Activated naive CD8-positive, alpha-beta T cell treated with anti-CD3 and anti-CD28 coated beads, Interleukin-2, amount 10 ng/mL, durations not matched to agents 7 days and 5 days (primary cell): ENCODE data around the gene CRY1. TPM values are rescaled to one million over a fixed set of nuclear protein-coding genes. Genes with fewer than 3 reads are reported as not detected.

Source experiments
- ATAC-seq: fragments of 150-1000 bp; cut with Tn5 transposase; one replicate; pipeline ENCODE4 v1.10.0; 2021; ENCODE audit warnings: low read depth, moderate library complexity
- POLR2A ChIA-PET: fragments of 350-600 bp; sonication (Branson Sonifier 250); formaldehyde crosslinking; loops from one replicate; lab custom pipeline; 2021; ENCODE audit warnings: antibody characterized with exemption; lab: Charles Lee
- DNase-seq: peaks from one replicate; pipeline ENCODE4 v3.0.0; 2021
- H3K27ac Mint-ChIP-seq: one replicate; pipeline ENCODE4 v1.8.0; 2022; ENCODE audit warnings: mild to moderate bottlenecking, mixed read lengths
- H3K27me3 Mint-ChIP-seq: one replicate; pipeline ENCODE4 v1.8.0; 2022; ENCODE audit warnings: mild to moderate bottlenecking, moderate library complexity, mixed read lengths
- H3K36me3 Mint-ChIP-seq: one replicate; pipeline ENCODE4 v1.8.0; 2021; ENCODE audit warnings: mild to moderate bottlenecking, mixed read lengths
- H3K4me1 Mint-ChIP-seq: one replicate; pipeline ENCODE4 v1.8.0; 2021; ENCODE audit warnings: mixed read lengths
- H3K4me3 Mint-ChIP-seq: one replicate; pipeline ENCODE4 v1.8.0; 2022; ENCODE audit warnings: mild to moderate bottlenecking, moderate library complexity, mixed read lengths
- H3K9me3 Mint-ChIP-seq: one replicate; pipeline ENCODE4 v1.8.0; 2021; ENCODE audit warnings: mixed read lengths
- total RNA-seq, 2 experiments: library from RNA; stranded (reverse); gene quantifications; one replicate each; pipeline ENCODE4 v1.2.3, GENCODE V29; 2021

CRY1 gene
- total RNA-seq, 2 experiments from 2014 or later: 17.3 to 22.5 TPM

DNA sequence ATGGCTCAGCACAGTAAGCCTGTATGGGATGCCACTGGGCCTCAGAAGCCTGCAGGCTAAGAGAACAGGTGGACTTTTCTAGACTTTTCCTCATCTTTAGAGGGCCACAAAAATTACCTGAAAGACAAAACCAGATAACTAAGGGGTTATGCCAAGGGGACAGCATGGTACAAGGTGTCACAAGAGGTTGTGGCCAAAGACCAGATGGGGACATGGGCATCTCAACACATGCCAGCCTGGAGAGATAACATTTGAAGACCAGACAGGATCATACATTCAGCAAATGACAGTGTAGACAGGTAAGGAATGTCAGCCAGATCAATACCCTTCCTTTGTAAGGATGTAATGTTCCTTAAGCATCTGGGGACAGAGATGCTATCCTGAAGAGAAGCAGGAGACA, 8.9 kb upstream of the CRY1 start:
- Mint-ChIP-seq H3K27ac (no peak overlapping the region), H3K36me3 (no peaks in the 10 kb centered on the region), H3K27me3 (peaks cover 22% of the 10 kb centered on the region), H3K9me3 (no peaks in the 10 kb centered on the region), H3K4me1 (no peaks in the 10 kb centered on the region), H3K4me3 (no peak overlapping the region)
- POLR2A ChIA-PET: no interaction called here
- DNase-seq (no peak), ATAC-seq (no peak)

DNA sequence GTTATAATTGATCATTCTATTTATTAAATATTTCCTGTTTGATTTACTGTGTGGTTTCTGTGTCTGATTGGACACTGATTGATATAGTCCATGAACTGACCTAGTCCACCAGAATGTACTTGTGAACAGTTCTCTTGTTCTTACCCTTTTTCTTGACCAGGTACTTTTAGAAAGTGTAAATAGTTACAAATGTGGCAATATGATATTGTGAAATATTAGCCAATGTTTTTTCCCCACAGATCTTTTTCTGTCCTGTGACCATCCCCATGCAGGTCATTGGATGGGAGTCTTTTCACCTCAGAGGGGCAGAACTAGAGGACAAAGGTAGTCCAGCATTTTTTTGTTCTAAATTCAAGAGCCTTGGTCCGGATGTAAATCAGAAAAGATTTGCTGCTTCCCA, 8.3 kb upstream of the CRY1 start:
- no peaks in the 10 kb centered on the region for H3K36me3 Mint-ChIP-seq
- DNase-seq (no peak), ATAC-seq (no peak)
- H3K4me1 Mint-ChIP-seq: no peaks in the 10 kb centered on the region
- no peaks in the 10 kb centered on the region for H3K9me3 Mint-ChIP-seq
- H3K4me3 Mint-ChIP-seq: no peak overlapping the region
- POLR2A ChIA-PET: no interaction called here
- no peak overlapping the region for H3K27ac Mint-ChIP-seq
- H3K27me3 Mint-ChIP-seq: peaks cover 23% of the 10 kb centered on the region

DNA sequence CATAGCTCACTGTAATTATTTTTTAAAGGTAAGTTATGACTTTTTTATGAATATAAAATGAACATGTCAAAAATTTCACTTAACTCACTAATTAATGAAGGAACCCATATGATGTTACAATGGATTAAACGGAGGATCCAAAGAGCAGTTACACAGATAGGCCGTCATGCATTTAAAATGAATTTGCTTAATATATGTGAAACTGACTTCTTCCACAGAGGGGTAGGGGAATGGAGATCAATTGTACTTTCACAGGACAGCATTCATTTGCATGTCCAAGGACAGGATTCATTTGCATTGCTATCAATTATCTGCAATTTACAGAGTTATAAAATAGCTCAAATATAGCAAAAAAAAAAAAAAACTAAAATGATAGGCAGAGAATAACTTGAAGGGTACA, 6.6 kb upstream of the CRY1 start:
- H3K4me3 Mint-ChIP-seq: no peak overlapping the region
- POLR2A ChIA-PET: no interaction called here
- DNase-seq (no peak), ATAC-seq (no peak)
- no peaks in the 10 kb centered on the region for H3K36me3 Mint-ChIP-seq
- H3K27me3 Mint-ChIP-seq: peaks cover 20% of the 10 kb centered on the region
- no peak overlapping the region for H3K27ac Mint-ChIP-seq
- no peaks in the 10 kb centered on the region for H3K9me3 Mint-ChIP-seq
- H3K4me1 Mint-ChIP-seq: no peaks in the 10 kb centered on the region

DNA sequence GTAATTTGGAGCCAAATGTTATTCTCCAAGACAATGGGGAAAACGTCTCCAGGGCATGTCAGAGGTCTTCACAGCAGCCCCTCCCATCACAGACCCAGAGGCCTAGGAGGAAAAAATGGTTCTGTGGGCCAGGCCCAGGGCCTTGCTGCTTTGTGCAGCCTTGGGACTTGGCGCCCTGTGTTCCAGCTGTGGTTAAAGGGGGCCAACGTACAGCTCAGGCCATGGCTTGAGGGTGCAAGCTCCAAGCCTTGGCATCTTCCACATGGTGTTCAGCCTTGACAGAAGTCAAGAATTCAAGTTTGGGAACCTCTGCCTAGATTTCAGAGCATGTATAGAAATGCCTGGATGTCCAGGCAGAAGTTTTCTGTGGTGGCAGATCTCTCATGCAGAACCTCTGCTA, 3.2 kb upstream of the CRY1 start:
- no peak for DNase-seq
- Mint-ChIP-seq H3K27ac (no peak overlapping the region), H3K4me1 (peaks cover 4% of the 10 kb centered on the region), H3K36me3 (no peaks in the 10 kb centered on the region), H3K4me3 (no peak overlapping the region), H3K9me3 (no peaks in the 10 kb centered on the region), H3K27me3 (peaks cover 17% of the 10 kb centered on the region)
- ATAC-seq: no peak
- POLR2A ChIA-PET: no interaction called here

DNA sequence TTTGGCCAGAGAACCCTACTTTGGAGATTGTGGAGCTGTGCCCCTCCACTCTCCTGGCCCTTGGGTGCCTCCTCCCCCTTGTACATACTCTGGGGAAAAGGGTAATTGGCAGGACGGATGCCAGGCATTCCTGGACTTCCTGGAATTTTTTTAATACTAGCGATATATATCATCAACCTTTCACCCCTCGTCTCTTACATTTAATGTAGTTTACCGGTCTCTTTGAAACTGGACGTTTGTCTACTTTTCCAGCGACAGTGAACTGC, 767 bp upstream of the CRY1 start:
- peaks cover 9% of the 10 kb centered on the region for H3K27me3 Mint-ChIP-seq
- no peaks in the 10 kb centered on the region for H3K9me3 Mint-ChIP-seq
- H3K27ac Mint-ChIP-seq: no peak overlapping the region
- H3K4me3 Mint-ChIP-seq: no peak overlapping the region
- no peaks in the 10 kb centered on the region for H3K36me3 Mint-ChIP-seq
- H3K4me1 Mint-ChIP-seq: peaks cover 4% of the 10 kb centered on the region
- ATAC-seq (no peak), DNase-seq (no peak)
- POLR2A ChIA-PET: interaction anchor here (1.0 kb wide), 1 partner anchor 138 kb away, joined by 3 read pairs; no protein-coding TSS in a partner anchor

DNA sequence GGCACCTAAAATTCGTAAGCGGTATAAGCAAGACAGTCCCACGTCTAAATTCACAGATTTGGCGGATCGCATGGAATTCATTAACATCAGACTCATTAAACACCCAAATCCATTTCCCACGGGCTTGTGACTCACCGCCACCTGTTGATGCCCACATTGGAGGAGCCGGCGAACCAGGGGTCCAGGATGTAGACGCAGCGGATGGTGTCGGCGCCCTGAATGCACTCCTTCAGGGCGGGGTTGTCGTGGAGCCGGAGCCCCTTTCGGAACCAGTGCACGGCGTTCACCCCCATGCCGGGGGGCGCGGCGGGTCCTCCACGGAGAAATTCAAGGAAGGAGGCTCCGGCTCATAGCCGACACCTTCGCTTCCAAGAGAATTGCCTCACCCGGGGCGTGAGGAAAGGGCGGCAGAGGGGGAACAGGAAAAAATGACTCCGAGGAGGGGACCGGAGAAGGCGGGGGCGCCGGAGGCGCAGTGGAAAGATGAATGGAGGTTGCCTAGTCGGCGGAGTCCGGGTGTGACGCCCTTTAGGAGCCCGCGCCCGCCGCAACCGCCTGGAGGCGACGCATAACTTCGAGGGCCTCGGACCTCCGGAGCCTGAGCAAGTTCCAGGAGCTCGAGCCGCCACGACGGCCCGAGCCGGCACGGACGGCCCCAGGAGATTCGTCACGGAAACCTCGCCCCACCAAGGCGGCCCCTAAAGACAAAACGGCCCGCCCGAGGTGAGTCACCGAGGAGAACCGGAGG, 506 bp downstream of the CRY1 start:
- Mint-ChIP-seq H3K27ac (no peak overlapping the region), H3K9me3 (no peaks in the 10 kb centered on the region), H3K4me1 (peaks cover 4% of the 10 kb centered on the region), H3K4me3 (no peak overlapping the region), H3K36me3 (no peaks in the 10 kb centered on the region), H3K27me3 (peaks cover 2% of the 10 kb centered on the region)
- ATAC-seq (peak; percentile 55), DNase-seq (no peak)
- POLR2A ChIA-PET: interaction anchor here (0.7 to 0.8 kb wide), 2 partner anchors 12 to 14 kb away, joined by 3 to 4 read pairs; no protein-coding TSS in a partner anchor

DNA sequence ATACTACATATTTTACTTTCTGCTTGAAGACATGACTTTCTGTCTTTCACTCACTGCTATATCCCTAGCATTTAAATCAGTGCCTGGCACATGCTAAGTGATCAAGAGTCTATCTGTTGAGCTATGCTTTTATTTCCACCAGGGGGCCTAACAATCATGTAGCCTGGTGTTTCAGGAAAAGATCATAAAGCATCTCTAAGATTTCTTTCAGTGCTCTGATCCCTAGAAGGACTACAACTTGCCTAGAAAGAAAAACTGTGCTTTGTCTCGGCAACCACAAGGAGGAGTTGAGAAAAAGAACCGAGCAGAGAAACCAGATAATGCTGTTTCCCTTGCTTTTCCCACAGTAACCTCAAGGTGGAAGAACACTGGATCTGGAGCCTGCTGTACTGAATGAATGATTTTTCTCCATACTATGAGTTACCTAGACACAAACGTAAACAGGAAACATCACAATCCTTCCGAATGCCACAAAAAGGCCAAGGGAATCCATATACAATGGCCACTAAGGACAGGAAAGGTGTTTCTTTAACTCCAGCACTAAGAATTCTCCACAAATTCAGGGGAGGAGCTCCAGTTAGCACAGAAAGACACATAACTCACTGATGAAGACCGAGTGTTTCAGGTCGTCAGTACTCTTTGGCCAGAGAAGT, 1.2 kb downstream of the CRY1 start:
- ATAC-seq (peak; percentile 11), DNase-seq (no peak)
- H3K27me3 Mint-ChIP-seq: no peaks in the 10 kb centered on the region
- H3K9me3 Mint-ChIP-seq: no peaks in the 10 kb centered on the region
- H3K27ac Mint-ChIP-seq: no peak overlapping the region
- no peak overlapping the region for H3K4me3 Mint-ChIP-seq
- POLR2A ChIA-PET: interaction anchor here (0.8 to 1.1 kb wide), 2 partner anchors 12 to 136 kb away, joined by 4 read pairs; no protein-coding TSS in a partner anchor
- H3K4me1 Mint-ChIP-seq: peaks cover 4% of the 10 kb centered on the region
- H3K36me3 Mint-ChIP-seq: no peaks in the 10 kb centered on the region

DNA sequence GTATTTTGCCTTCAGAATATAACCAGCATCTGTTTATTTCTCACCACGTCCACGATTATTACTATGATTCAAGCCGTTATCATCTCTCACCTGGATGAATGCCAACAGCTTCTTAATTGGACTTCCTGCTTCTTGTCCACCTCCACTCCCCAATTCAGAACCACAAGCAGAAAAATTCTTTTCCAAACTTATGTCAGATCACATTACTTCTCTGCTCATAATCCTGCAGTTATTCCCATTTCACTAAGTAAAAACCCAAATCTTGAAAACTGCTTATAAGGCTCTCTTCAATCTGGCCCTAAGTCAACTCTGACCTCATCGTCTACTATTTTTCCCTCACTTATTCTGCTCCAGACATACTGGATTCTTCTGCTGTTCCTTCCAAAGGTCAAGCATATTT, 2.0 kb downstream of the CRY1 start:
- H3K36me3 Mint-ChIP-seq: no peaks in the 10 kb centered on the region
- H3K4me1 Mint-ChIP-seq: peaks cover 7% of the 10 kb centered on the region
- ATAC-seq (no peak), DNase-seq (no peak)
- no peaks in the 10 kb centered on the region for H3K9me3 Mint-ChIP-seq
- H3K4me3 Mint-ChIP-seq: no peak overlapping the region
- POLR2A ChIA-PET: interaction anchor here (1.1 kb wide), 1 partner anchor 135 kb away, joined by 4 read pairs; no protein-coding TSS in a partner anchor
- no peaks in the 10 kb centered on the region for H3K27me3 Mint-ChIP-seq
- no peak overlapping the region for H3K27ac Mint-ChIP-seq

DNA sequence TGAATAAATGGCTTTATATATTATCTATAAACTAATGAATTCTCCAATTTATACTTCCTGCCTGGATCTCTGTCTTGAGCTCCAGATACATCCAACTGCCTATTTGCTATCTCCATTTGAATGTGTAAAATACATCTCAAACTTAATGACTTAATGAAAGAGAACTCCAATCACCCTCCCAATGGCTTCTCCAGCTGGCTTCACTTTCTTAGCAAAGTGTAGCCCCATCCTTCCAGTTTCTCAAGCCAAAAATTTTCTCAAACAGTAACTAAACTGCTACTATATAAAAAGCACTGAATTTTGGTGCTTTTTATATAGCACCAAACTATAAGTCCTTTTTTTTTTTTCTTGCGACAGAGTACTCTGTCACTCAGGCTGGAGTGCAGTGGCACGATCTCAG, 2.6 kb downstream of the CRY1 start:
- no peak for ATAC-seq
- peaks cover 7% of the 10 kb centered on the region for H3K4me1 Mint-ChIP-seq
- no peak overlapping the region for H3K4me3 Mint-ChIP-seq
- POLR2A ChIA-PET: interaction anchor here (0.7 kb wide), 1 partner anchor 560 kb away, joined by 4 read pairs; no protein-coding TSS in a partner anchor
- H3K9me3 Mint-ChIP-seq: no peaks in the 10 kb centered on the region
- DNase-seq: no peak
- no peak overlapping the region for H3K27ac Mint-ChIP-seq
- no peaks in the 10 kb centered on the region for H3K27me3 Mint-ChIP-seq
- H3K36me3 Mint-ChIP-seq: no peaks in the 10 kb centered on the region

DNA sequence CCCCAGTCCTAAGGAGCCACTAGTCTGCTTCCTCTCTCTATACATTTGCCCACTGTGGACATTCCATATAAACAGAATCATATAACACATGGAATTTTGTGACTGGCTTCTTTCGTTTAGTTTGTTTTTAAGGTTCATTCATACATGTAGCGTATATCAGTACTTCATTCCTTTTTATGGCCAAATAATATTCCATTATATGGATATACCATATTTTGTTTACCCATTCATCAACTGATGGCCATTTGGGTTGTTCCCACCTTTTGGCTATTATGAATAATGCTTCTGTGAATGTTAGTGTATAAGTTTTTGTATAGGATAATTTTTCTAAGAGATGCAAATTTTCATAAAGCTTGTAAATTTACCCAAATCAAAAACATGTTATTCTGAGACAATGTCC, 4.4 kb downstream of the CRY1 start:
- H3K4me3 Mint-ChIP-seq: no peak overlapping the region
- DNase-seq: no peak
- ATAC-seq: no peak
- H3K9me3 Mint-ChIP-seq: no peaks in the 10 kb centered on the region
- H3K36me3 Mint-ChIP-seq: peaks cover 2% of the 10 kb centered on the region
- H3K27ac Mint-ChIP-seq: no peak overlapping the region
- no peaks in the 10 kb centered on the region for H3K27me3 Mint-ChIP-seq
- POLR2A ChIA-PET: no interaction called here
- H3K4me1 Mint-ChIP-seq: peaks cover 4% of the 10 kb centered on the region

DNA sequence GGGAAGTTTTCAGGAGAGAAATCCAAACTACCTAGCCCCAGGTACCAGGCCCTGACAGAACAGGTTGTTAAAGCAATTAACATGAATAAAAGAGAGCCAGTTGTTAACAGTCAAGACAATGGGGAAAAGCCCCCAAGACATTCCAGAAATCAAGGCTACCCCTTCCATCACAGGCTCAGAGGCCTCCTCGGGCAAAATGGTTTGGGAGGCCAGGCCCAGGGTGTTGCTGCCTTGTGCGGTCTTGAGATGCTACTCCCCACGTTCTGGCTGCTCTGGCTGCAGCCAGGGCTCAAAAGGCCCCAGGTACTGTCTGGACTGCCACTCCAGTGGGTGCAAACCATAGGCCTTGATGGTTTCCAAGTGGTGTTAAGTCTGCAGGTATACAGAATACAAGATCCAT, 7.0 kb downstream of the CRY1 start:
- POLR2A ChIA-PET: no interaction called here
- DNase-seq (no peak), ATAC-seq (no peak)
- H3K36me3 Mint-ChIP-seq: peaks cover 13% of the 10 kb centered on the region
- H3K27ac Mint-ChIP-seq: no peak overlapping the region
- peaks cover 5% of the 10 kb centered on the region for H3K9me3 Mint-ChIP-seq
- H3K27me3 Mint-ChIP-seq: no peaks in the 10 kb centered on the region
- H3K4me3 Mint-ChIP-seq: no peak overlapping the region
- H3K4me1 Mint-ChIP-seq: peaks cover 3% of the 10 kb centered on the region

DNA sequence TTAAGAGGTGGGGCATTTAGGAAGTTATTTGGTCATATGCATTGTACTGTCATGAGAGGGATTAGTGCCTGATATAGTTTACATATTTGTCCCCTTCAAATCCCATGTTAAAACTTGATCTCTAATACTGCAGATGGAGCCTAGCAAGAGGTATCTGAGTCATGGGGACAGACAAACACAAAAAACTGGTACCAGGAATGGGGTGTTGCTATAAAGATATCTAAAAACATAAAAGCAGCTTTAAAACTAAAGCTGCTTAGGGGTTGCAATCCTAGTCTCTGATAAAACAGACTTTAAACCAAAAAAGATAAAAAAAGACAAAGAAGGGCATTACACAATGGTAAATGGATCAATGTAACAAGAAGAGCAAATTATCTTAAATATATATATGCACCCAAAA, 11.6 kb downstream of the CRY1 start:
- peaks cover 2% of the 10 kb centered on the region for H3K4me1 Mint-ChIP-seq
- DNase-seq: no peak
- no peak overlapping the region for H3K4me3 Mint-ChIP-seq
- POLR2A ChIA-PET: no interaction called here
- no peak overlapping the region for H3K27ac Mint-ChIP-seq
- no peak for ATAC-seq
- peaks cover 5% of the 10 kb centered on the region for H3K9me3 Mint-ChIP-seq
- peaks cover 13% of the 10 kb centered on the region for H3K36me3 Mint-ChIP-seq
- no peaks in the 10 kb centered on the region for H3K27me3 Mint-ChIP-seq

DNA sequence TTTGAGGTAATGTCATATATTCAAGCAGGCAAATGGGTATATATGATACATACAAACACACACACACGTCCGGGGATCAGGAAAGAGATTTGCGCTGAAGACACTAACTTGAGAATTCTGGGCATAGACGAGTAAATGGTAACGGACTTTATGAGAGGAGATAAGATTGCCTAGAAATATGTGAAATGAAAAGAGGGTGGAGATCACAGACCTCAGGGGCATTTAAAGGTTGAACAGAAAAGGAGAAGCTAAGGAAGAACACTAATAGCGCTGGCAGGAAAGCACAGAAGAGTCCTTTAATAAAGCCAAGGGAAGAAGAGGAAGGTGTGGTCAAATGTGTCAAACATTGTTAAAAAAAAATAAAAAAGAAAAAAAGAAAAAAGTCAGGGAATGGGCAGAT, 13.1 kb downstream of the CRY1 start:
- no peaks in the 10 kb centered on the region for H3K4me1 Mint-ChIP-seq
- H3K27ac Mint-ChIP-seq: no peak overlapping the region
- no peak overlapping the region for H3K4me3 Mint-ChIP-seq
- POLR2A ChIA-PET: no interaction called here
- peaks cover 12% of the 10 kb centered on the region for H3K36me3 Mint-ChIP-seq
- ATAC-seq (no peak), DNase-seq (no peak)
- peaks cover 5% of the 10 kb centered on the region for H3K9me3 Mint-ChIP-seq
- H3K27me3 Mint-ChIP-seq: no peaks in the 10 kb centered on the region
